CD4-positive, CD25-positive, alpha-beta regulatory T cell (primary cell): ENCODE results near the gene BCAR3. TPM values are rescaled to one million over a fixed set of nuclear protein-coding genes. Genes with fewer than 3 reads are reported as not detected.

Source experiments
- ATAC-seq, 2 donors: fragments of 150-1000 bp; cut with Tn5 transposase; one replicate each; pipeline ENCODE4 v1.10.0; 2021; ENCODE audit warnings: low read depth in 2 of 2, moderate number of reproducible peaks in 2 of 2, moderate library complexity in 1 of 2
- DNase-seq, 3 donors: peaks; one replicate each; pipeline versions ENCODE4 v3.0.0 to v3.0.0-alpha.2; 2012 to 2022; ENCODE audit warnings: mixed read lengths in 1 of 3
- H3K27ac ChIP-seq: one replicate; pipeline ENCODE4 v1.7.0; 2013; ENCODE audit warnings: mild to moderate bottlenecking, low read length; ENCODE audit not compliant: insufficient read depth, poor library complexity, severe bottlenecking
- H3K27me3 ChIP-seq: one replicate; pipeline ENCODE4 v1.7.0; 2013; ENCODE audit warnings: low read length; ENCODE audit not compliant: control insufficient read depth, insufficient read depth
- H3K36me3 ChIP-seq: one replicate; pipeline ENCODE4 v1.7.0; 2013; ENCODE audit warnings: mild to moderate bottlenecking, low read length, moderate library complexity; ENCODE audit not compliant: control insufficient read depth, insufficient read depth
- H3K4me1 ChIP-seq: 2 replicates; pipeline ENCODE4 v1.7.0; 2013; ENCODE audit warnings: mild to moderate bottlenecking, low read length; ENCODE audit not compliant: insufficient read depth, control insufficient read depth, poor library complexity, severe bottlenecking
- H3K4me3 ChIP-seq: one replicate; pipeline ENCODE4 v1.7.0; 2013; ENCODE audit warnings: low read depth, mild to moderate bottlenecking, low read length, moderate library complexity
- H3K9me3 ChIP-seq, 2 experiments: 1 replicate in 1 of 2; 2 replicates in 1 of 2; pipeline ENCODE4 v1.7.0; 2013; ENCODE audit warnings: low read length in 2 of 2, mild to moderate bottlenecking in 1 of 2, moderate library complexity in 1 of 2; ENCODE audit not compliant: control insufficient read depth in 2 of 2
- H3K27ac Mint-ChIP-seq, 3 donors: one replicate each; pipeline ENCODE4 v1.8.0; 2020 to 2022; ENCODE audit warnings: mild to moderate bottlenecking in 3 of 3, mixed read lengths in 3 of 3, moderate library complexity in 2 of 3
- H3K27me3 Mint-ChIP-seq: one replicate; pipeline ENCODE4 v1.8.0; 2022; ENCODE audit warnings: mild to moderate bottlenecking, mixed read lengths
- H3K36me3 Mint-ChIP-seq: one replicate; pipeline ENCODE4 v1.8.0; 2020; ENCODE audit warnings: mixed read lengths
- H3K4me1 Mint-ChIP-seq, 4 donors: one replicate each; pipeline ENCODE4 v1.8.0; 2020 to 2022; ENCODE audit warnings: mixed read lengths in 4 of 4, mild to moderate bottlenecking in 1 of 4
- H3K4me3 Mint-ChIP-seq, 4 donors: one replicate each; pipeline ENCODE4 v1.8.0; 2020 to 2022; ENCODE audit warnings: mild to moderate bottlenecking in 4 of 4, mixed read lengths in 4 of 4, moderate library complexity in 3 of 4
- H3K9me3 Mint-ChIP-seq, 7 donors: one replicate each; pipeline ENCODE4 v1.8.0; 2020 to 2022; ENCODE audit warnings: mixed read lengths in 7 of 7, mild to moderate bottlenecking in 3 of 7, moderate library complexity in 2 of 7
- polyA plus RNA-seq, 4 donors: library from polyadenylated mRNA; unstranded; fragments of 300-500 nt; fragmentation: Illumina TruSeq; gene quantifications; one replicate each; pipeline ENCODE4 v1.2.3, GENCODE V29; 2021
- total RNA-seq: library from RNA; stranded (reverse); gene quantifications from one replicate; pipeline ENCODE4 v1.2.3, GENCODE V29; 2022

BCAR3 gene
- total and polyA plus RNA-seq, 5 donors from 2014 or later = 0.44 to 0.62 (median 0.49) TPM; not detected in 2

- Mint-ChIP-seq H3K4me1 (peaks cover 11 to 21% (median 16%) of the 10 kb centered on the region in 4 donors), H3K27me3 (no peaks in the 10 kb centered on the region), H3K27ac (no peak overlapping the region), H3K4me3 (no peak overlapping the region), H3K9me3 (no peaks in the 10 kb centered on the region), H3K36me3 (no peaks in the 10 kb centered on the region)
- Histone ChIP-seq H3K4me1 (peaks cover 8% of the 10 kb centered on the region), H3K27me3 (no peaks in the 10 kb centered on the region), H3K9me3 (no peaks in the 10 kb centered on the region), H3K4me3 (no peak overlapping the region), H3K27ac (no peak overlapping the region), H3K36me3 (no peaks in the 10 kb centered on the region)
- DNase-seq = no peak
- ATAC-seq = no peak
These were observed 63.8 kb downstream of the BCAR3 start for GRCh38 chr1:93617670-93618499.

DNA sequence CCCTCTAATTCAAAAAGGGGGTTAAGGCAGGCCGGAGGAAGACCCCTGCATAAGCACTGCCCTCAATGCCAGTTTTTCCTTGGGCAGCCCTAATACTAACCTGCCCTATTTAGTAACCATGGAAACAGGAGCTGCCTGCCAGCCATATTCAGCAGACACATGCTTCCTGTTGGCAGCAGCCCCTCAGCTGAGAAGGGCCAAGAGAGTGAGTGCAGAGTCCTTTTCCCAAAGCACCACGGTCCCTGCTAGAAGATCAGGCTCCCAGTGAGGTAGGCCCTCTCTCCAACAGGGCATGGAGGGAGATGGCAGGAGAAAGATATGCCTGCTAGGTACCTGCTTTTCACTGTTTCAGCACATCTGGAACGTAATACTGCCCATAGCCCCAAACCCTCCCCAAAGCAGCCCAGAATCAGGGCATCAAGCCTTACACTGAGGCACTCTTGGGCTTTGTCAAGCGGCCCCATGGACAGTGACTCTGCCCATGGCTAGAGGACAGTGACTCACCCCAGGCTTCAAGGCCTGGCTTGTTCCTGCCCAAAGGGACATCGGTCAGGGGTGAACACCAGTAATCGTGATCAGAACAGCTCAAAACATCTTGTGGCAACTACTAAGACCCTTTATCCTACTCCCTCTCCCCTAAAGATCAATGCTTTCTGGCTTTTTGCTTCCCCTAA lies 64.5 kb downstream of the BCAR3 start:
- no peaks in the 10 kb centered on the region for H3K9me3 Mint-ChIP-seq

DNA sequence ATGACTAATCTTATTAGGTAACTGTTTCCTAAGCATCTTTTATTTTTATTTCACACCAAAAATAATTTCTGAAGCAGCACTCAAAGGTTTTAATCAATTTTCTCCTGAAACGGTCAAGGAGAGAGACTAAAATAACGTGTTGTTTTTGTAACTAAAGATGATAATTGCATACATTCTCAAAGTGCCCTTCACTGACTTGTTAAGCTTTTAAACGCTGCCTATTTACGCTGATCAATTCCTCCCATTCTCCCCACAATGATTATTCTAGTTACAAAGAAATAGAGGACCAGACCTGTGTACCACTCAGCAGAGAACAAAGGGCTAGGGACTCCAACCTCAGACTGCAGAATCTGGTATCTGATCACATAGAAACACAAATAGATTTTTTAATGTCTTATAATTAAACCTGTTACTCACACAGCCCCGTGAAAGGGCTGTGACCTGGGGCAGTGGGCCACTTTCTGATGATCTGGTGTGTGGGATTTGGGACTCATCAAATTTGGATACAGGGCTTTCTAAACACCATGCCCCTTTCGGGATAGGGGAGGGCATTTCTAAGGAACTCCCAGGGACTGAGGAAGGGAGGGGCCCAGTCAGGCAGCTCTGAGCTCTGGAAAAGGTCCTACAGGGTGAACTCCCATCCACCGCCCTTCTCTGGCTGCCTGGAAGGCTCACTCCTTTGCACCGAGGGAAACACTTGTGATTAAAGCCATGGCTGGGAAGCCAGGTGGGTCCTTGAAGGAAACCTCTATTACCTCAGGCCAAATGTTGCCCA lies 65.2 kb downstream of the BCAR3 start:
- DNase-seq (no peak), ATAC-seq (no peak)
- Histone ChIP-seq H3K9me3 (no peaks in the 10 kb centered on the region), H3K4me1 (peaks cover 8% of the 10 kb centered on the region), H3K4me3 (no peak overlapping the region), H3K27me3 (no peaks in the 10 kb centered on the region), H3K27ac (no peak overlapping the region), H3K36me3 (no peaks in the 10 kb centered on the region)
- no peaks in the 10 kb centered on the region for H3K9me3 Mint-ChIP-seq
- no peaks in the 10 kb centered on the region for H3K36me3 Mint-ChIP-seq
- H3K27me3 Mint-ChIP-seq = no peaks in the 10 kb centered on the region
- H3K4me1 Mint-ChIP-seq = peaks cover 12 to 21% (median 16%) of the 10 kb centered on the region in 4 donors
- H3K4me3 Mint-ChIP-seq = no peak overlapping the region
- peak overlapping the region in 1 of 3 donors; percentile 87 for H3K27ac Mint-ChIP-seq

More for the DNA sequence above, 64.5 kb downstream of the BCAR3 start:
- Mint-ChIP-seq H3K4me3 (no peak overlapping the region), H3K27ac (no peak overlapping the region), H3K27me3 (no peaks in the 10 kb centered on the region), H3K36me3 (no peaks in the 10 kb centered on the region), H3K4me1 (peaks cover 11 to 21% (median 16%) of the 10 kb centered on the region in 4 donors)
- no peaks in the 10 kb centered on the region for H3K27me3 ChIP-seq
- peaks cover 8% of the 10 kb centered on the region for H3K4me1 ChIP-seq
- no peak overlapping the region for H3K27ac ChIP-seq
- DNase-seq (no peak), ATAC-seq (no peak)
- no peak overlapping the region for H3K4me3 ChIP-seq
- H3K9me3 ChIP-seq = no peaks in the 10 kb centered on the region
- no peaks in the 10 kb centered on the region for H3K36me3 ChIP-seq

DNA sequence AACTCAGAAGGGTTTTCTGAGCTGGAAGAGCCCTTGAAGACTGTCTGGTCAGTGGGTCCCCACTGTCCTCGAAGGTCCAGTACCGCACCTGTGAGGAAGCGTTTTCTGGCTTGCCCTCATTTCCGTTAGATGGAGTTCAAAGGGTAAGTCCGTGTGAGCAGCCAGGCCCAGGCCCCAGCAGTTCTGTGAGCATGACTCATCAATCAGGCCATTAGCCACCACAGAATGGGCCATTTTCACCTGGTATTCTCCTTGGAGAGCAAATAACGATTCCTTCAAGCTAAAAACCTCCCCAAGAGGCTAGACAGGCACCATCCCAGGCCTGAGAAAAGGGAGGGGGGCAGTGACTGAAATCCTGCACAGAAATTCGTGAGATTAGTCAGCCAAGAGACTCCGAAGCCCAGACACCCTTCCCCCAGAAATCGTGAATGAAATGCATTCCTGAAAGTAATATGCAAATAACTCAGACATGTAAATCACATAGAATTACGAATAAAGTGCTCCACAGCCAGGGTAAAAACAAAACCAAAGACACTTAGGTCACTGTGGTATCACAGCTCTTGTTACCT lies 66.0 kb downstream of the BCAR3 start:
- Mint-ChIP-seq H3K36me3 (no peaks in the 10 kb centered on the region), H3K27ac (peak overlapping the region; percentile 84 to 91 (median 87)), H3K4me1 (peaks cover 12 to 21% (median 16%) of the 10 kb centered on the region in 4 donors), H3K9me3 (no peaks in the 10 kb centered on the region), H3K4me3 (peak overlapping the region in 1 of 4 donors; percentile 59), H3K27me3 (no peaks in the 10 kb centered on the region)
- DNase-seq = peak in 1 of 3 donors; percentile 48
- peak; percentile 16 to 35 for ATAC-seq
- Histone ChIP-seq H3K36me3 (no peaks in the 10 kb centered on the region), H3K9me3 (no peaks in the 10 kb centered on the region), H3K4me3 (peak overlapping the region; percentile 37), H3K27ac (no peak overlapping the region), H3K27me3 (no peaks in the 10 kb centered on the region), H3K4me1 (peaks cover 8% of the 10 kb centered on the region)

DNA sequence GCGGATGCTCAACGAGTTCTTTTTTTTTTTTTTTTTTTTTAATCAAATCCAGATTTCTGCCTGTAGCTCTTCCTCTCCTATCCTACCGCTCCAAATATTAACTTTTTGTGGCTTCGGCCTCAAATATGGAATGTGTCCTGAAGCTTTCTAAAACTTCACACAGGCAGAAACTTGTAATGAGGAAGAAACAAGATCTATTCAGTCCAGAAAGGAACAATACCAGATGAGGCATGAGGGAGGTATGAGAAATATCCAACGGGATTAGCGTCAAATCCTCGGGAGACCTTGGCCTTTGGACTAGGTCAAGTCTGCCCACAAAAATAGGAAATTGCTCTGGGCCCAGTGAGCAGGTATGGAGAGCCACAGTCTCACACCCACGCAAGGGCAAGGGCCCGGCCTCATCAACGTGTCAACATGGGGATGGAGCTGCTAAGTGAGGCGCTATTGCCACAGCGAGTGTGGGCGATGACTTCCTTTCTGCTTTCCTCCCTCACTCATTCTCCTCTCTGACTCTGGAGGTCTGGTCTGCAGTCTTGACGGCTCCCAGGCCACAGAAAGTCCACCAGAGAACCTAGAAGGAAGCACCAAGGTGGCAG lies 66.6 kb downstream of the BCAR3 start:
- Histone ChIP-seq H3K27ac (no peak overlapping the region), H3K27me3 (no peaks in the 10 kb centered on the region), H3K36me3 (no peaks in the 10 kb centered on the region), H3K9me3 (no peaks in the 10 kb centered on the region), H3K4me3 (peak overlapping the region; percentile 37), H3K4me1 (peaks cover 8% of the 10 kb centered on the region)
- peak overlapping the region; percentile 84 to 91 (median 87) for H3K27ac Mint-ChIP-seq
- ATAC-seq = peak; percentile 25 to 44
- H3K4me3 Mint-ChIP-seq = peak overlapping the region in 1 of 4 donors; percentile 59
- peaks cover 12 to 21% (median 16%) of the 10 kb centered on the region in 4 donors for H3K4me1 Mint-ChIP-seq
- H3K27me3 Mint-ChIP-seq = no peaks in the 10 kb centered on the region
- no peaks in the 10 kb centered on the region for H3K36me3 Mint-ChIP-seq
- H3K9me3 Mint-ChIP-seq = no peaks in the 10 kb centered on the region
- DNase-seq = peak in 1 of 3 donors; percentile 53

GRCh38 chr1:93614541-93614940 lies 67.1 kb downstream of the BCAR3 start:
- Mint-ChIP-seq H3K4me1 (peaks cover 12 to 21% (median 16%) of the 10 kb centered on the region in 4 donors), H3K4me3 (peak overlapping the region in 1 of 4 donors; percentile 56), H3K36me3 (no peaks in the 10 kb centered on the region), H3K27ac (peak overlapping the region in 1 of 3 donors; percentile 87), H3K9me3 (no peaks in the 10 kb centered on the region), H3K27me3 (no peaks in the 10 kb centered on the region)
- Histone ChIP-seq H3K4me3 (no peak overlapping the region), H3K9me3 (no peaks in the 10 kb centered on the region), H3K27ac (no peak overlapping the region), H3K4me1 (peaks cover 8% of the 10 kb centered on the region), H3K36me3 (no peaks in the 10 kb centered on the region), H3K27me3 (no peaks in the 10 kb centered on the region)
- ATAC-seq (no peak), DNase-seq (no peak)

DNA sequence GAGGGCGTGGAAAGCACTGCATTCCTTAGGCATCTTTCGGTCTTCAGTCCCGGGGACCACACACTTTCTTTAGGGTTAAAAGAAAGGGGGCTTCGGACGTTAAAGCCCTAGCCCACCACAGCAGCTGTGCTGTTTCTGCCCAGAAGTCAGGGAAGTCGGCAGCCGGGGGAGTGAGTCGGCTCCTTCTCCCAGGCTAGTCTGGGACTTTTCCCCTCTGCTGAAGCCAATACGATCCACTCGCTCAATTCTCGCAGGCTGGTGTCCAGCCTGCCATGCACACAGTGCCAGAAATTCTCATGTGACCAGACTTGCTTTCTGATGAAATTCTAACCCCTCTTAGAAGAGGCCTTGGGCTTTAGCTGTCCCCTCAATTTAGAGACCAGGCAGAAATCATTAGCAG lies 67.7 kb downstream of the BCAR3 start:
- Mint-ChIP-seq H3K4me1 (peaks cover 12 to 25% (median 16%) of the 10 kb centered on the region in 4 donors), H3K27me3 (no peaks in the 10 kb centered on the region), H3K27ac (no peak overlapping the region), H3K9me3 (no peaks in the 10 kb centered on the region), H3K4me3 (no peak overlapping the region), H3K36me3 (no peaks in the 10 kb centered on the region)
- H3K36me3 ChIP-seq = no peaks in the 10 kb centered on the region
- no peaks in the 10 kb centered on the region for H3K9me3 ChIP-seq
- no peak for DNase-seq
- no peaks in the 10 kb centered on the region for H3K27me3 ChIP-seq
- peaks cover 8% of the 10 kb centered on the region for H3K4me1 ChIP-seq
- H3K27ac ChIP-seq = no peak overlapping the region
- H3K4me3 ChIP-seq = no peak overlapping the region
- ATAC-seq = no peak
